KMS-11 (cell line): ENCODE data around the gene PYGM.

ENCODE experiments used
- H2AFZ ChIP-seq: fragments of 200-600 bp; sonication (generic); 2 replicates; pipeline ENCODE4 v1.6.1; 2016; ENCODE audit warnings: antibody characterized with exemption, mixed run types, low read depth
- H3K27ac ChIP-seq: fragments of 200-600 bp; sonication (generic); 2 replicates; pipeline ENCODE4 v1.6.1; 2016; ENCODE audit warnings: mild to moderate bottlenecking, mixed run types
- H3K27me3 ChIP-seq: fragments of 200-600 bp; sonication (generic); 2 replicates; pipeline ENCODE4 v1.6.1; 2017; ENCODE audit warnings: mild to moderate bottlenecking, low read depth, mixed run types, moderate library complexity; ENCODE audit not compliant: insufficient read depth
- H3K36me3 ChIP-seq: fragments of 200-600 bp; sonication (generic); 2 replicates; pipeline ENCODE4 v1.6.1; 2017; ENCODE audit warnings: mild to moderate bottlenecking, mixed run types; ENCODE audit not compliant: insufficient read depth
- H3K4me1 ChIP-seq: fragments of 200-600 bp; sonication (generic); 2 replicates; pipeline ENCODE4 v1.6.1; 2016; ENCODE audit warnings: mild to moderate bottlenecking, low read depth, mixed run types; ENCODE audit not compliant: poor library complexity, severe bottlenecking
- H3K4me2 ChIP-seq: fragments of 200-600 bp; sonication (generic); 2 replicates; pipeline ENCODE4 v1.7.0; 2016; ENCODE audit warnings: mild to moderate bottlenecking, mixed run types
- H3K4me3 ChIP-seq: fragments of 200-600 bp; sonication (generic); IDR thresholded peaks from 2 replicates; pipeline ENCODE4 v1.6.1; 2017; ENCODE audit warnings: low read depth, low read length, mixed read lengths; ENCODE audit not compliant: insufficient read depth
- H3K79me2 ChIP-seq: fragments of 200-600 bp; sonication (generic); 2 replicates; pipeline ENCODE4 v1.6.1; 2016; ENCODE audit warnings: low read depth, mixed run types; ENCODE audit not compliant: insufficient read depth
- H3K9ac ChIP-seq: fragments of 200-600 bp; sonication (generic); 2 replicates; pipeline ENCODE4 v1.6.1; 2016; ENCODE audit warnings: mild to moderate bottlenecking, mixed run types
- H4K20me1 ChIP-seq: fragments of 200-600 bp; sonication (generic); 2 replicates; pipeline ENCODE4 v1.6.1; 2016; ENCODE audit warnings: mild to moderate bottlenecking, mixed run types; ENCODE audit not compliant: insufficient read depth
- TF ChIP-seq, protein P1 (sequence below): fragments of 200-600 bp; sonication (generic); conservative IDR thresholded peaks from 2 replicates; pipeline ENCODE4 v1.6.1; 2017; ENCODE audit warnings: low read depth, mild to moderate bottlenecking, antibody characterized with exemption, low read length, moderate library complexity, mixed read lengths

The PYGM gene

DNA sequence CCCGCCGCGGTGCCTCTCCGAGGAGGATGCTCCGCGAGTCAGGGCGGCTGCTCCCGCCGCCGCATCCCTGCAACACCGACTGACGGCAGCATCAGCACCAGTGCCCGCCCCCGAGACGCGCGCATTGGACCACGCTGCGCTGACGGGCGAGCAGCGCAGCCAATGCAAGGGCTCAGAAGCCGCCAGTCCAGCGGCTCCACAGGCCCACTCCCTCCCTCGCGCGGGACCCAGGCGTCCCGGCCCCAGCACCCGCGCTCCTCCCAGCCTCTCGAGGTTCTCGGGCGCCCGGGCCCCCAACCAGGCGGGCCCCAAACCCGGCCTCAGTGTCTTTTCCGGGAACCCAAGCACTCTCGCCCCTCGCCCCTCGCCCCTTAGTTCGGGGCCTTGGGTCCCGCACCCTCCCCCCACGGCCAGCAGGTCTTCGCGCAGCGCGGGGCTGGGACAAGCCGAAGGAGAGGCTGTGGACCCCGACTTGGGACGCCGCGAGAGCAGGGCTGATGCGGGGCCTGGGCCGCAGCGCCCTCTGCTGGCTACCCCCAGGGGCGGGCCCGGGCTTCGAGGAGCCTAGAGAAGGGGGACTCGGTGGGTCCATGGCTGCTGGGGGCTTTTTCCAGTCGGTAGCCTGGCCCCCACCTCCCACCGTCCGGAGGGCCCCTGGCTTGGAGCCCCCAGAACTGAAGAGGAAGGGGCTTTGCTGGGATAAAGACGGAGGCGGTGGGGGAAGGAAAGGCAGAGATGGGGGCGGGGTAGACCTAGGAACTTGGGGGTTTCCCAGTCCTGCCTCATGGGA lies 36.5 kb downstream of the PYGM start, which contains the start of gene NRXN2:
Gene NRXN2 (minus strand): TSS at position 81 of the 790 bp plus-strand sequence. CDS start 9,498 bp downstream, outside the sequence.
- Histone ChIP-seq H3K4me1 (peaks cover 8% of the 10 kb centered on the region), H3K79me2 (no peaks in the 10 kb centered on the region), H3K4me2 (peak within 1 kb of the TSS; percentile 100), H3K4me3 (no peak within 1 kb of the TSS), H4K20me1 (no peaks in the 10 kb centered on the region), H2AFZ (peak within 1 kb of the TSS; percentile 100), H3K27me3 (peaks cover 73% of the 10 kb centered on the region), H3K36me3 (no peaks in the 10 kb centered on the region), H3K27ac (peak within 1 kb of the TSS; percentile 35; the same call in 1 of the 2 replicates), H3K9ac (peak within 1 kb of the TSS; percentile 57; the same call in 1 of the 2 replicates)
- TF ChIP-seq, protein P1, sequence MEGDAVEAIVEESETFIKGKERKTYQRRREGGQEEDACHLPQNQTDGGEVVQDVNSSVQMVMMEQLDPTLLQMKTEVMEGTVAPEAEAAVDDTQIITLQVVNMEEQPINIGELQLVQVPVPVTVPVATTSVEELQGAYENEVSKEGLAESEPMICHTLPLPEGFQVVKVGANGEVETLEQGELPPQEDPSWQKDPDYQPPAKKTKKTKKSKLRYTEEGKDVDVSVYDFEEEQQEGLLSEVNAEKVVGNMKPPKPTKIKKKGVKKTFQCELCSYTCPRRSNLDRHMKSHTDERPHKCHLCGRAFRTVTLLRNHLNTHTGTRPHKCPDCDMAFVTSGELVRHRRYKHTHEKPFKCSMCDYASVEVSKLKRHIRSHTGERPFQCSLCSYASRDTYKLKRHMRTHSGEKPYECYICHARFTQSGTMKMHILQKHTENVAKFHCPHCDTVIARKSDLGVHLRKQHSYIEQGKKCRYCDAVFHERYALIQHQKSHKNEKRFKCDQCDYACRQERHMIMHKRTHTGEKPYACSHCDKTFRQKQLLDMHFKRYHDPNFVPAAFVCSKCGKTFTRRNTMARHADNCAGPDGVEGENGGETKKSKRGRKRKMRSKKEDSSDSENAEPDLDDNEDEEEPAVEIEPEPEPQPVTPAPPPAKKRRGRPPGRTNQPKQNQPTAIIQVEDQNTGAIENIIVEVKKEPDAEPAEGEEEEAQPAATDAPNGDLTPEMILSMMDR = peak; percentile 92

DNA sequence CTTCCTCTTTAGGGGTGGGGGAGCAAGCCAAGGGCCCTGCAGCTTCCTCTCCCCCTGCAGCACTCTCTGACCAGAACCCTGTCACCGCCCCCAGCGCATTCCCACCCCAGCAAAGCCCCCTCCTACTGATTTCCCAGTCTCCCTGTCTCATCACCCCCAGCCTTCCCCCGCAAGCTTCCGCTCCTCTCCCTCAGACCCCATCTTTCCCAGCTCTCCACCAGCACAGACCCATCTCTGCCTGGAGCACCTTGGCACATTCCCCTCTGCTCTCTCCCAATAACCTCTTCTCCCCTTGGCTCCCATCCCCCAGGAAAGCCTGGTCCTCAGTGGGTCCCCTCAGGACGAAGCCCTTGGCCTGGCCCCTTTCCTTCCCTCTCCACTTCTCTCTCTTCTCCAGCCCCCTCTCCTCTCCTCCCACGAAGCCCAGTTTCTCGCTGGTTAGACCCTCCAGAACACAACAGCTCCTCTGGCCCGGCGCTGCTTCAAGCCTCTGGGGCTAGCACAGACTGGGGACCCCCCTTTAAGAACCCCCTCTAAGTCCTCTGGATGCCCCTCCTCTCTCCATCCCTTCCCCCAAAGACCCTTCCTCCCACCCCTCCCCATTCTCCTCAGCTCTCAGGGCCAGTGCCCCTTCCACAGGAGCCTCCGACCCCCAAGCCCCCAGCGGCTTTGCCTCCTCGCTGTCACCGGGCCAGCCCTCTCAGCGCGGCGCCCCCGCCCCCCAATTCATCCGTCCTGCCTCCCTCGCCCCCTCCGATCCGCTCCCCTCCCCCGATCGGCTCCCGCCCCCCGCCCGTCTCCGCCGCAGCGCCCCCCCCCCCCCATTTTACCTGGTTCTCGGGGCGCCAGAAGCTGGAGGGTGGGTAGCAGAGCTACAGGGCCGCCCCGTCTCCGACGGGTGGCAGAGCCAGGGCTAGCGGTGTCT lies 37.4 kb downstream of the PYGM start:
- Histone ChIP-seq H3K79me2 (no peaks in the 10 kb centered on the region), H3K4me1 (peaks cover 8% of the 10 kb centered on the region), H4K20me1 (no peaks in the 10 kb centered on the region), H3K4me2 (no peak overlapping the region), H3K36me3 (no peaks in the 10 kb centered on the region), H3K27ac (no peak overlapping the region), H2AFZ (no peak overlapping the region), H3K9ac (no peak overlapping the region), H3K4me3 (no peak overlapping the region), H3K27me3 (peaks cover 74% of the 10 kb centered on the region)
- TF ChIP-seq, protein P1 = no peak

DNA sequence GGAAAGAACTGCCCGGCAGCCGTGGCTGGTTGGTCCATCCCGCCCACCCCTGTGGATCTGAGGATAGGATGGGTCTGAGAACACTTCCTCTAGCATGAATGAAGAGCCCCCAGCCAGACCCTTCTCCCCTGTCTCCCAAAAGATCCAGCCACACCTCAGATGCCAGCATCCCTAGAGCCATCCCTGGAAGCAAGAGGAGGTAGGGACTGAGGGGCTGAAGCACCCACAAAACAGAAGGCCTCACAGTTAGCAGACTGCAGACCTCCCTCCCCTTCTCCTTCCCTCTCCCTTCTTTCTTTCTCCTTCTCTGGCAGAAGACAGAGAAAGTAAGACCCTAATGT lies 38.4 kb downstream of the PYGM start:
- TF ChIP-seq, protein P1 = no peak
- Histone ChIP-seq H3K36me3 (no peaks in the 10 kb centered on the region), H3K4me3 (no peak overlapping the region), H3K4me1 (peaks cover 8% of the 10 kb centered on the region), H2AFZ (no peak overlapping the region), H4K20me1 (no peaks in the 10 kb centered on the region), H3K79me2 (no peaks in the 10 kb centered on the region), H3K4me2 (no peak overlapping the region), H3K27me3 (peaks cover 75% of the 10 kb centered on the region), H3K27ac (no peak overlapping the region), H3K9ac (no peak overlapping the region)

DNA sequence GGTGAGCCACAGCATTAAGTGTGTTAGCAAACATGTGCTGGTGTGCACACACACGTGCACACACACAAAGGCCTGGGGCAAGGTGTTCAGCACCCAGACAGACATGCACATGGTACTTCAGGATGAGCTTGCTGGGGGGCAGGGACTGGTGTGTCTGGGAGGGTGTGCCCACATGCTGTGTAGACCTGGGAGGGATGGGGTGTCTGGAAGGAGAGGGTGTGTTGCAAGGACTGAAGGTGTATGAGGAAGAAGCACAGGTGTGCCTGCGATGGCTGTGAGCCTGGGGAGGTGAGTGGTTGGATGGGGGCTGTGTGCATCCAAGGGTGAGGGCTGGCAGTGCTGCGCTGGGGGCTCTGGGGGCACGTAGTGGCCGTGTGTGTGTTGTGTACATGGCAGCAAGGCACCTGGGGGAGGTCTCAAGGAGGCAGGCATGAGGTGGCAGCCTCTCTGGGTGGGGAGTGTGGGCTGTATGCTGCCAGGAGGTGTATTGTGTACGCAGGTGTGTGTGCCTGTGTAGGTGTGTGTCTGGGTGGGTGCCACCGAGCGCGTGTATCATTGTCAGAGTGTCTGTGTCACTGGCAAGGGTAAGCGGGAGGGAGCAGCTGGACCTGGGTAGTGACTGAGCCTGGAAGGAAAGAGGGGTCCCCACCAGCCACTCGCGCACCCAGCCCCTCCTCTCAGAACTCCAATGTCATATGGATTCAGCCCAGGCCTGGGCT lies 39.0 kb downstream of the PYGM start:
- no peak overlapping the region for H3K4me3 ChIP-seq
- H3K27ac ChIP-seq = no peak overlapping the region
- no peaks in the 10 kb centered on the region for H4K20me1 ChIP-seq
- H2AFZ ChIP-seq = no peak overlapping the region
- no peaks in the 10 kb centered on the region for H3K36me3 ChIP-seq
- peaks cover 8% of the 10 kb centered on the region for H3K4me1 ChIP-seq
- no peak overlapping the region for H3K9ac ChIP-seq
- no peaks in the 10 kb centered on the region for H3K79me2 ChIP-seq
- H3K27me3 ChIP-seq = peaks cover 75% of the 10 kb centered on the region
- TF ChIP-seq, protein P1 = no peak
- no peak overlapping the region for H3K4me2 ChIP-seq
